Spleen (tissue), 11 donors: ENCODE results near the gene ZBTB34. TPM values are rescaled to one million over a fixed set of nuclear protein-coding genes. Genes with fewer than 3 reads are reported as not detected.
A peak's percentile ranks its signal among the peaks of the same experiment; 100 is the strongest.

Experiments
- DNase-seq: peaks from one replicate; pipeline ENCODE4 v3.0.0-alpha.2; 2020
- H3K27ac ChIP-seq, 8 donors: fragments of 200-600 bp; sonication (generic) in 7 of 8; 1 replicate in 4 of 8; 2 replicates in 4 of 8; pipeline versions ENCODE4 v1.5.0 to v1.8.0; 2016 to 2021; ENCODE audit warnings: inconsistent platforms in 4 of 8, mild to moderate bottlenecking in 4 of 8, moderate library complexity in 1 of 8
- H3K27me3 ChIP-seq, 7 donors: fragments of 200-600 bp; sonication (generic) in 6 of 7; replicated peaks in 1 of 7; 1 replicate in 4 of 7; 2 replicates in 3 of 7; pipeline versions ENCODE4 v1.5.0 to v1.8.0; 2016 to 2021; ENCODE audit warnings: inconsistent platforms in 3 of 7, mild to moderate bottlenecking in 1 of 7
- H3K36me3 ChIP-seq, 6 donors: fragments of 200-600 bp; sonication (generic) in 5 of 6; 1 replicate in 4 of 6; 2 replicates in 2 of 6; pipeline versions ENCODE4 v1.5.0 to v1.8.0; 2016 to 2021; ENCODE audit warnings: inconsistent platforms in 2 of 6
- H3K4me1 ChIP-seq, 6 donors: fragments of 200-600 bp; sonication (generic) in 5 of 6; 1 replicate in 3 of 6; 2 replicates in 3 of 6; pipeline versions ENCODE4 v1.5.0 to v1.8.0; 2016 to 2021; ENCODE audit warnings: inconsistent platforms in 3 of 6
- H3K4me3 ChIP-seq, 8 donors: fragments of 200-600 bp; sonication (generic) in 7 of 8; 1 replicate in 4 of 8; 2 replicates in 4 of 8; pipeline versions ENCODE4 v1.5.0 to v1.8.0; 2016 to 2021; ENCODE audit warnings: inconsistent platforms in 4 of 8, mild to moderate bottlenecking in 4 of 8, moderate library complexity in 2 of 8
- H3K9me3 ChIP-seq, 8 donors: fragments of 200-600 bp; sonication (generic) in 7 of 8; 1 replicate in 4 of 8; 2 replicates in 4 of 8; pipeline versions ENCODE4 v1.5.0 to v1.8.0; 2016 to 2021; ENCODE audit warnings: inconsistent platforms in 4 of 8
- POLR2A ChIP-seq, 3 donors: fragments of 450-650 bp; IDR thresholded peaks; one replicate each; pipeline ENCODE4 v1.5.1; 2017; ENCODE audit warnings: antibody characterized with exemption in 3 of 3, mild to moderate bottlenecking in 1 of 3
- POLR2AphosphoS5 ChIP-seq, 3 donors: sonication (generic); formaldehyde crosslinking; IDR thresholded peaks; one replicate each; pipeline ENCODE4 v1.5.1; 2017; ENCODE audit warnings: antibody characterized with exemption in 3 of 3
- WGBS, 5 donors: extraction: QIAGEN DNeasy Blood & Tissue Kit in 3 of 5; methylation state at CpG; one replicate each; pipeline versions ENCODE4 v1.1.5 to v1.1.7; 2013 to 2018; 5-methylcytosine and 5-hydroxymethylcytosine counted together
- intact Hi-C: fragments of 100-400 bp; cut with DNase I; formaldehyde crosslinking; loops from one replicate; pipeline ENCODE4 v1.15.0; 2023; ENCODE audit warnings: low total_unique reads
- polyA plus RNA-seq, 3 donors: library from polyadenylated mRNA; stranded (reverse); fragments of 200-250 nt; gene quantifications; one replicate each; pipeline ENCODE4 v1.2.1, GENCODE V29; 2013
- total RNA-seq, 7 donors: library from RNA; depleted of rRNA in 3 of 7; stranded (reverse); fragments of >200 nt in 3 of 7; fragmentation: NEBNext Ultra II Directional in 4 of 7; extraction: Animal tissue kit (Norgen Biotek cat#: 25700) in 4 of 7; gene quantifications; one replicate each; pipeline versions ENCODE4 v1.1.0 to v1.2.1, GENCODE V29; 2016 to 2021
- TF ChIP-seq, protein P1 (sequence below), 11 experiments: fragments of 200-600 bp in 7 of 11; fragments of 450-650 bp in 4 of 11; sonication (generic) in 4 of 11; IDR thresholded peaks in 8 of 11; conservative IDR thresholded peaks in 3 of 11; 1 replicate in 7 of 11; 2 replicates in 4 of 11; pipeline versions ENCODE4 v1.4.0 to v1.8.0; 2016 to 2021; ENCODE audit warnings: antibody characterized with exemption in 11 of 11, inconsistent platforms in 4 of 11, mild to moderate bottlenecking in 1 of 11
- donor health status: healthy with polysubstance abuse.
- donor health status: DM: no; HTN: no; CAD: no; lungs with moderate emphysema.
- donor health status: DM: no; HTN: no; CAD: no.
- donor health status: Bipolar disorder and iron deficiency.
- donor health status: healthy.
- donor health status: DM: no; HTN: no; CAD: no.
- donor health status: DM: yes; HTN: yes; CAD: no.

The ZBTB34 gene
- total and polyA plus RNA-seq, 10 donors: 2.1 to 28.9 (median 15.1) TPM

DNA sequence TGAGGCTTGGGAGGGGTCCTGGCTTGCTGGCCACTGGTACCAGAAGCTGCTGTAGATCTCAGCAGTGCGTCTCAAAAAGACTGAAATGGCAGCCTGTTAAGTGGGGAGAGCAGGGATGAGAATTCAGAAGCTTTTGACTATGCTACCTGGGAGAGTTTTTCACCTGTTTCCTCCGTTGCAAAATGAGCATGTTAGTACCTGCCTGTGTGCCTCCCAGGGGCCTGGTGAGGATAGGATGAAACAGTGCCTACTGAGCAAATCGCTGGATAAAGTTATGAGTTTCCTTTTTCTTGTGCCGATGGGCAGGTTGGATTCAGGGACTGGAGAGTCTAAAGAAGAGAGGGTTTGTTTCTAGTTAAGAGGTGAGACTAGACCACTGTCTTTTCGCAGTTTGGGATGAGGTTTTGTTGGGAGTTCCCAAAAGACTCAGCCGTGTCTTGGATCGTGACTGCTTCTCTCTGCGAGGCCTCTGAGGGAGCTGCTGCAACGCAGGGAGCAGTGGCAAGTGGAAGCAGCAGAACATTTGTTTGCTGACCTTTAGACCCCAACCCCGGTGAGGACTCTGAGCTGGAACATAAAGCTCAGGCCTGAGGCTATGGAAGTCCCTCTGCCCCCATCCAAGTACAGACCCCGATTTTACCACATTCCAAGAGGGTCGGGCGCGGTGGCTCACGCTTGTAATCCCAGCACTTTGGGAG, 55.6 kb downstream of the ZBTB34 start:
- no peak for TF ChIP-seq POLR2AphosphoS5 (IDR thresholded peaks at IDR 0.05)
- TF ChIP-seq, protein P1, sequence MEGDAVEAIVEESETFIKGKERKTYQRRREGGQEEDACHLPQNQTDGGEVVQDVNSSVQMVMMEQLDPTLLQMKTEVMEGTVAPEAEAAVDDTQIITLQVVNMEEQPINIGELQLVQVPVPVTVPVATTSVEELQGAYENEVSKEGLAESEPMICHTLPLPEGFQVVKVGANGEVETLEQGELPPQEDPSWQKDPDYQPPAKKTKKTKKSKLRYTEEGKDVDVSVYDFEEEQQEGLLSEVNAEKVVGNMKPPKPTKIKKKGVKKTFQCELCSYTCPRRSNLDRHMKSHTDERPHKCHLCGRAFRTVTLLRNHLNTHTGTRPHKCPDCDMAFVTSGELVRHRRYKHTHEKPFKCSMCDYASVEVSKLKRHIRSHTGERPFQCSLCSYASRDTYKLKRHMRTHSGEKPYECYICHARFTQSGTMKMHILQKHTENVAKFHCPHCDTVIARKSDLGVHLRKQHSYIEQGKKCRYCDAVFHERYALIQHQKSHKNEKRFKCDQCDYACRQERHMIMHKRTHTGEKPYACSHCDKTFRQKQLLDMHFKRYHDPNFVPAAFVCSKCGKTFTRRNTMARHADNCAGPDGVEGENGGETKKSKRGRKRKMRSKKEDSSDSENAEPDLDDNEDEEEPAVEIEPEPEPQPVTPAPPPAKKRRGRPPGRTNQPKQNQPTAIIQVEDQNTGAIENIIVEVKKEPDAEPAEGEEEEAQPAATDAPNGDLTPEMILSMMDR (IDR thresholded peaks at IDR 0.05 in 8 of 11, conservative IDR thresholded peaks at IDR 0.05 in 3 of 11): no peak
- no peak for TF ChIP-seq POLR2A (IDR thresholded peaks at IDR 0.05)
- peak overlapping the region in 1 of 8 donors; percentile 90 for H3K27ac ChIP-seq
- DNase-seq: peak; percentile 30
- no peaks in the 10 kb centered on the region for H3K9me3 ChIP-seq
- peak overlapping the region in 4 of 8 donors; percentile 65 to 92 (median 70) for H3K4me3 ChIP-seq
- peaks cover 0 to 12% (median 0%) of the 10 kb centered on the region in 7 donors for H3K27me3 ChIP-seq
- intact Hi-C loops: no loop called here
- WGBS, 5 donors: 86 to 93% (median 88%) methylated on average over 14 to 15 of the region's 15 CpGs
- H3K36me3 ChIP-seq: peaks cover 0 to 7% (median 0%) of the 10 kb centered on the region in 6 donors
- H3K4me1 ChIP-seq: peaks cover 0 to 17% (median 12%) of the 10 kb centered on the region in 6 donors

DNA sequence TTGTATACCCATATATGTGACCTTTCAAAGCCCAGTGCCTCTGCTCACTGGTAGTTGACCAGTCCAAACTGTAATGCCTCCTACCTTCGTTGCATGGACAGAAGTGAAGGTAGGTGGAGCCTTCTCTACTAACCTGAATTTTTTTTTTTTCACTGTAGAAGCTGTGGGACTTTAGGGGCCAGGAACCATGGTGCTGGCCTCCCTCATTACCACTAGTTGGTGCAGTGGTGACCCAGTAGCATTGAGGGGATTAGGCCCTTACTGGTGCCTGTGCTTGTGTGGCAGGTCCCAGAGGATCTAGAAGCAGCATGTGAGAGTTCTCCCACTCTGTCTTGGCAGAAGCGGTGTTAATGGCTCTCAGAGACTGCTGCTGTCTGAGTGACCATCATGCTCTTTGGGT, 56.5 kb downstream of the ZBTB34 start:
- Histone ChIP-seq H3K9me3 (no peaks in the 10 kb centered on the region), H3K4me1 (peaks cover 0 to 17% (median 12%) of the 10 kb centered on the region in 6 donors), H3K27ac (no peak overlapping the region), H3K4me3 (no peak overlapping the region), H3K36me3 (peaks cover 0 to 11% (median 0%) of the 10 kb centered on the region in 6 donors), H3K27me3 (peaks cover 0 to 12% (median 0%) of the 10 kb centered on the region in 7 donors)
- TF ChIP-seq, protein P1 (IDR thresholded peaks at IDR 0.05 in 8 of 11, conservative IDR thresholded peaks at IDR 0.05 in 3 of 11): no peak
- no peak for TF ChIP-seq POLR2AphosphoS5 (IDR thresholded peaks at IDR 0.05)
- no peak for TF ChIP-seq POLR2A (IDR thresholded peaks at IDR 0.05)
- intact Hi-C loops: no loop called here
- 64 to 82% (median 75%) methylated on average over 2 of the region's 2 CpGs for WGBS, 5 donors
- DNase-seq: peak; percentile 18

DNA sequence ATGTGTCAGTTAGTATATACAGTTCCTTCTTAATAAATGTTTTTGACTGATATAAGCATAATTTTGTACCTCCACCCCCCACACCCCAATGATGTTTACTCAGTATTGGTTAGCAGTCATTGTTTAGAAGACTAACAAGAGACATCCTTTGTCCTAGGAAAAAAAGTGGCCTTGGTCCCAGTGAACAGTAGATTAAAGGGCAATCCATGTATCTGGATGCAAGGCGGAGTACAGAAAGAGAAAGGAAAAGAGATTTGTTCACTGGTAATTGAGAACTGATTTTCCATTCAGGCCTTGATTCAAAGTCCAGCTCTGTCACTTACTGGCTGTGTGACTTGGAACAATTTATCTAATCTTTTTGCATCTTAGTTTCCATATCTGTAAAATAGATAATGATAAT, 58.8 kb downstream of the ZBTB34 start:
- Histone ChIP-seq H3K27me3 (no peaks in the 10 kb centered on the region), H3K36me3 (peaks cover 0 to 11% (median 0%) of the 10 kb centered on the region in 6 donors), H3K27ac (no peak overlapping the region), H3K4me1 (peaks cover 0 to 12% (median 10%) of the 10 kb centered on the region in 6 donors), H3K4me3 (no peak overlapping the region), H3K9me3 (no peaks in the 10 kb centered on the region)
- no peak for DNase-seq
- WGBS, 5 donors: 74 to 96% (median 78%) methylated on average over 1 of the region's 1 CpG
- TF ChIP-seq POLR2AphosphoS5 (IDR thresholded peaks at IDR 0.05) (no peak), POLR2A (IDR thresholded peaks at IDR 0.05) (no peak)
- TF ChIP-seq, protein P1 (IDR thresholded peaks at IDR 0.05 in 8 of 11, conservative IDR thresholded peaks at IDR 0.05 in 3 of 11): no peak
- intact Hi-C loops: no loop called here

DNA sequence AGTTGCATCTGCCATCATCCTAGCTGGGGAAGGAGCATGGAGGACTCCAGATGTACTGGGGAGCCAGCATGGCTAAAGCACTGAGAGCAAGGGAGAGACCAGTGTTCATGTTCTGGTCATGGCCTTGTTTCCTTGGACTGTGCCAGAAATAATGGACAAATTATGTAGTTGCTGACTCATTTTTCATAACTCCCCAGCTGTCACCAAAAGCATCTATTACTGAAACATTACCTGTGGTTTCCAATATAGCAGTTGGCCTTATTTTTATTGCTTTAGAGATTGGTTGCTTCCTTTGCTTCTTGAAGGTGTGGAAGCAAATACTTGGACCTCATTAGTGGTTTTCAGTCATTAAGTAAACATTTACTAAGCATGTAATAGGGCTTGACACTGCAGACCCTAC, 65.4 kb downstream of the ZBTB34 start:
- Histone ChIP-seq H3K27ac (no peak overlapping the region), H3K36me3 (peaks cover 0 to 5% (median 0%) of the 10 kb centered on the region in 6 donors)

More for the DNA sequence above, 65.4 kb downstream of the ZBTB34 start:
- intact Hi-C loops: no loop called here
- DNase-seq: no peak
- no peak overlapping the region for H3K4me3 ChIP-seq
- no peaks in the 10 kb centered on the region for H3K27me3 ChIP-seq
- no peaks in the 10 kb centered on the region for H3K9me3 ChIP-seq
- no peaks in the 10 kb centered on the region for H3K4me1 ChIP-seq
- TF ChIP-seq POLR2A (IDR thresholded peaks at IDR 0.05) (no peak), POLR2AphosphoS5 (IDR thresholded peaks at IDR 0.05) (no peak)
- TF ChIP-seq, protein P1 (IDR thresholded peaks at IDR 0.05 in 8 of 11, conservative IDR thresholded peaks at IDR 0.05 in 3 of 11): no peak
